Measurements from ENCODE around the gene SSX2IP.

DNA sequence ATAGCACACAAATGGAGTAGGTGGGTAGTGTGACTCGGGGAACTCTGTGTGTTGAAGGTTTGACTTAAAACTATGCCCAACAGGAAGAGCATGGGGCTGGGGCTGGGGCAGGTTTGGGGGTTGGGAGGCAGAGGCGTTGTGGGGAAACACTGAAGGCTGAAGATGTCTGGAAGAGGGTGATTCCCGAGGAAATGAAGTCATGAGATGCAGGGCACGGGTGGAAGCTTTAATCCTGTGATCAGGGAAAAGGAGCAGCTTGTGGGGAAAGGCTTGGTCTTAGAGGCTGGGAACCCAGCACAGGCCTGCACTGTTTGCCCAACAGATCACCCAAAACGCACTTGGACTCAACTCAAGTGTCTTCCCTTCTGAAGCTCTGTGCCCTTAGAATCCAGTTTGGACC is 89.5 kb downstream of the SSX2IP start:
- TF ChIP-seq CTCF (IDR thresholded peaks at IDR 0.05) (no peak), POLR2A (IDR thresholded peaks at IDR 0.05) (no peak)
